Esophagus muscularis mucosa (tissue), 4 donors: ENCODE measurements around the gene UFSP1. TPM values are rescaled to one million over a fixed set of nuclear protein-coding genes. Genes with fewer than 3 reads are reported as not detected.

Source experiments
- DNase-seq: peaks from one replicate; pipeline ENCODE4 v3.0.0-alpha.2; 2017; ENCODE audit errors: extremely low spot score
- H3K27ac ChIP-seq, 4 donors: fragments of 200-600 bp; sonication (generic); replicated peaks in 1 of 4; 1 replicate in 3 of 4; 2 replicates in 1 of 4; pipeline ENCODE4 v1.5.1; 2016 to 2019; ENCODE audit warnings: mild to moderate bottlenecking in 1 of 4
- H3K27me3 ChIP-seq, 4 donors: fragments of 200-600 bp; sonication (generic); one replicate each; pipeline versions ENCODE4 v1.5.1 to v1.6.0; 2016 to 2019
- H3K36me3 ChIP-seq, 4 donors: fragments of 200-600 bp; sonication (generic); one replicate each; pipeline ENCODE4 v1.5.1; 2016 to 2019
- H3K4me1 ChIP-seq, 4 donors: fragments of 200-600 bp; sonication (generic); one replicate each; pipeline ENCODE4 v1.5.1; 2016 to 2019
- H3K4me3 ChIP-seq, 4 donors: fragments of 200-600 bp; sonication (generic); 1 replicate in 2 of 4; 2 replicates in 2 of 4; pipeline ENCODE4 v1.5.1; 2016 to 2019; ENCODE audit warnings: mild to moderate bottlenecking in 4 of 4, moderate library complexity in 1 of 4
- H3K9me3 ChIP-seq, 4 donors: fragments of 200-600 bp; sonication (generic); 1 replicate in 3 of 4; 2 replicates in 1 of 4; pipeline ENCODE4 v1.5.1; 2016 to 2019
- EP300 ChIP-seq: sonication (generic); formaldehyde crosslinking; IDR thresholded peaks from one replicate; pipeline ENCODE4 v1.6.1; 2017; ENCODE audit warnings: antibody characterized with exemption
- POLR2A ChIP-seq: fragments of 450-650 bp; IDR thresholded peaks from one replicate; pipeline ENCODE4 v1.6.1; 2017; ENCODE audit warnings: antibody characterized with exemption, moderate library complexity, mild to moderate bottlenecking, low read depth
- POLR2AphosphoS5 ChIP-seq, 2 donors: sonication (generic); formaldehyde crosslinking; IDR thresholded peaks; one replicate each; pipeline ENCODE4 v1.6.1; 2017; ENCODE audit warnings: antibody characterized with exemption in 2 of 2
- WGBS: methylation state at CpG from one replicate; pipeline ENCODE4 v1.1.5; 2018; 5-methylcytosine and 5-hydroxymethylcytosine counted together
- intact Hi-C: fragments of 100-400 bp; cut with DNase I; formaldehyde crosslinking; loops from one replicate; pipeline ENCODE4 v1.15.1; 2023
- small RNA-seq, 3 donors: library from RNA; depleted of rRNA; stranded (forward); fragments of <200 nt; gene quantifications; one replicate each; pipeline ENCODE3, GENCODE V24; 2016
- total RNA-seq, 4 donors: library from RNA; depleted of rRNA; stranded (reverse); fragments of >200 nt; gene quantifications; one replicate each; pipeline versions ENCODE4 v1.1.0 to v1.2.1, GENCODE V29; 2016
- TF ChIP-seq, protein P1 (sequence below), 3 experiments: fragments of 200-600 bp in 2 of 3; fragments of 450-650 bp in 1 of 3; sonication (generic) in 2 of 3; IDR thresholded peaks; one replicate each; pipeline ENCODE4 v1.5.1; 2017 to 2019; ENCODE audit warnings: antibody characterized with exemption in 3 of 3, mild to moderate bottlenecking in 2 of 3, moderate library complexity in 1 of 3

Gene UFSP1
- total RNA-seq, 4 donors from 2014 or later = 2.1 to 8.7 (median 5.7) TPM

DNA sequence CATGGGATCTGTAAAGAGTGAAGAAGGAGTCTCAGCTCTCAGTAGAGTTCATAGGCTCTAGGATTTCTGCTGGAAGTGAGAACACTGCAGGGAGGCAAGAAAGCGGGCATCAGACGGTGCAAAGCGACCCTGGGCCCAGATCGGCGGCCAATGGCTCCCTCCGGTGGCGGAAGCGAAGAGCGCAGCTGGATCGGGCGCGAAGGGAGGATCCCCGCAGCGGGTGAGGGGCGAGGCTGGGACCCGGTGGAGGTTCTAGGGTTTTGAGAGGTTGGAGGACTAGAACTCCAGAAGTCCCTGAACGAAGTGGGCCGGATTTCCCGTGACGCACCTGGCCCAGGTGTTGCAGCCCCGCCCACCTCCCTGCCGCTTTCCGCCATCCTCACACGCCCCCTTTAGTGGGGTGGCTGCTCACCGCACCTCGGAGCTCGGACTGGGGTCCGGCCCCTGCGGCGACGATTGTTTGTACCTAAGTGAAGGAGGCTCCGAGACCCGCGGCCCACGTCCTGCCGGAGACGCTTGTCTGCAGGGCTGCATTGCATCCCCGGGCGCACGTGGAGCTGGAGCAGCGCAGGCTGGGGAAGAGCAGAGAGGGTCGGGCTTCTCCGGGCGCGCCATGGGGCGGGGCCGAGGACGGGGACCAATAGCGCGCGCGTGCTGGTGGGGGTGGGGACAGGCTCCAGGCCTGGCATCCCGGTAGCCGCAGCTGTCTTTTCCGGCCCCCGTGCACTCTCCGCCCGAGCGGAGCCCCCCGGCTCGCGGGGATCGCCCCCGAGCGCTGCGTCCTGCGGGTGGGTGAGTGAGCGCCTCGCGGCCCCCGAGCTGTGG lies 37.3 kb downstream of the UFSP1 start, which contains the start of gene SLC12A9:
Gene SLC12A9 (plus strand): TSS at position 666 of the 825 bp plus-strand sequence. CDS start 1,485 bp downstream, outside the sequence.
- Histone ChIP-seq H3K36me3 (peaks cover 0 to 25% (median 6%) of the 10 kb centered on the region in 4 donors), H3K9me3 (no peaks in the 10 kb centered on the region), H3K4me1 (peaks cover 8 to 26% (median 25%) of the 10 kb centered on the region in 4 donors), H3K27me3 (no peaks in the 10 kb centered on the region), H3K27ac (peak within 1 kb of the TSS; percentile 76 to 89 (median 82)), H3K4me3 (peak within 1 kb of the TSS; percentile 75 to 84 (median 78))
- WGBS = 0% methylated on average over 9 of the region's 71 CpGs
- intact Hi-C loops = loop anchor here (1.0 to 10.0 kb wide), 3 partner anchors 53 to 247 kb away; partner anchors contain the start of genes PCOLCE and POP7
- TF ChIP-seq POLR2AphosphoS5 (IDR thresholded peaks at IDR 0.05) (peak; percentile 53 to 68), POLR2A (no peak)
- TF ChIP-seq, protein P1, sequence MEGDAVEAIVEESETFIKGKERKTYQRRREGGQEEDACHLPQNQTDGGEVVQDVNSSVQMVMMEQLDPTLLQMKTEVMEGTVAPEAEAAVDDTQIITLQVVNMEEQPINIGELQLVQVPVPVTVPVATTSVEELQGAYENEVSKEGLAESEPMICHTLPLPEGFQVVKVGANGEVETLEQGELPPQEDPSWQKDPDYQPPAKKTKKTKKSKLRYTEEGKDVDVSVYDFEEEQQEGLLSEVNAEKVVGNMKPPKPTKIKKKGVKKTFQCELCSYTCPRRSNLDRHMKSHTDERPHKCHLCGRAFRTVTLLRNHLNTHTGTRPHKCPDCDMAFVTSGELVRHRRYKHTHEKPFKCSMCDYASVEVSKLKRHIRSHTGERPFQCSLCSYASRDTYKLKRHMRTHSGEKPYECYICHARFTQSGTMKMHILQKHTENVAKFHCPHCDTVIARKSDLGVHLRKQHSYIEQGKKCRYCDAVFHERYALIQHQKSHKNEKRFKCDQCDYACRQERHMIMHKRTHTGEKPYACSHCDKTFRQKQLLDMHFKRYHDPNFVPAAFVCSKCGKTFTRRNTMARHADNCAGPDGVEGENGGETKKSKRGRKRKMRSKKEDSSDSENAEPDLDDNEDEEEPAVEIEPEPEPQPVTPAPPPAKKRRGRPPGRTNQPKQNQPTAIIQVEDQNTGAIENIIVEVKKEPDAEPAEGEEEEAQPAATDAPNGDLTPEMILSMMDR (IDR thresholded peaks at IDR 0.05) = peak; percentile 92 to 94 (median 93)
- DNase-seq = peak; percentile 96

DNA sequence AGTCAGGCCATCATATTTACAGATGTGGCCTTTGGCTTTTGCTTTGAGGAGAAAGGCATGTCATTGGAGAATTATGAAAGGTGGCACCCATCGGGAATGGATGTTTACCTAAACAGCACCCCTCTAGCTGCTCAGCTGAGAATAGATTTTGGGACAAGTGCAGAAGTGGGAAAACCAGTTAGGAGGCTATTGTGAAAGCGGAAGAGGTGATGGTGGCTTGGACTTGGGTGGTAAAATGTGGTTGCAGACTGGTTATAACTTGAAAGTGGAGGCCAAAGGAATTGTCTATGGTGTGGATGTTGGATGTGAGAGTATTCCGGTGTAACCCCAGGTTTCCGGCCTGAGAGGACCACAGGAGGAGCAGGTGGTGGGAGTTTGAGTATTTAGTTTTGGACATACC lies 42.2 kb downstream of the UFSP1 start:
- H3K27me3 ChIP-seq = no peaks in the 10 kb centered on the region
- H3K4me3 ChIP-seq = no peak overlapping the region
- WGBS = 98% methylated on average over 4 of the region's 4 CpGs
- H3K9me3 ChIP-seq = no peaks in the 10 kb centered on the region
- TF ChIP-seq, protein P1 (IDR thresholded peaks at IDR 0.05) = no peak
- TF ChIP-seq EP300 (no peak), POLR2AphosphoS5 (IDR thresholded peaks at IDR 0.05) (no peak), POLR2A (no peak)
- no peak for DNase-seq
- no peak overlapping the region for H3K27ac ChIP-seq
- H3K4me1 ChIP-seq = peaks cover 8 to 9% (median 8%) of the 10 kb centered on the region in 4 donors
- no peaks in the 10 kb centered on the region for H3K36me3 ChIP-seq
- intact Hi-C loops = no loop called here

DNA sequence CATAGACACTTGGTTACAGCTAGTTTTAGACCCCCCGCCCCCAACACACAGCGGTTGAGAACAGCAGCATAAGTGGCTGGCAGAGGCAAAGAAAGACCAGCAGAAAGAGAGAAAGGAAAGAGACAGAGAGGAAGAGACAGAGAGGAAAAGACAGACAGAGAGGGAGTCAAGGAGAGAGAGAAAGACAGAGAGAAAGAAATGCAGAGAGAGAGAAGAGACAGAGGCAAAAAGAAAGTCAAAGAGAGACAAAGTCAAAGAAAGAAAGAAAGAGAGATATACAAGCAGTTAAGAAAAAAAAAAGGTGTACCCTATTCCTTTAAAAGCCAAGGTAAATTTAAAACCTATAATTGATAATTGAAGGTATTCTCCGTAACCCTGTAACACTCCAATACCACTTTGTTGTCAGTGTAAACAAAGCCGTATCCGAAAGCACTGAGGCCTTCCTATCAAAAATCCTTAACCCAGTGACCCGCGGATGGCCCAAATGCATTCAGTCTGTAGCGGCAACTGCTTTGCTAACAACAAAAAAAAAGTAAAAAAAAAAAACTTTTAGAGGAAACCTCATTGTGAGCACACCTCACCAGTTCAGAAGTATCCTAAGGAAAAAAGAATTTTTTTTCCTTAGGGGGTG lies 48.9 kb downstream of the UFSP1 start:
- Histone ChIP-seq H3K4me1 (peaks cover 14 to 17% (median 15%) of the 10 kb centered on the region in 4 donors), H3K27ac (no peak overlapping the region), H3K4me3 (no peak overlapping the region), H3K9me3 (no peaks in the 10 kb centered on the region), H3K36me3 (no peaks in the 10 kb centered on the region), H3K27me3 (no peaks in the 10 kb centered on the region)
- 73% methylated on average over 8 of the region's 8 CpGs for WGBS
- intact Hi-C loops = no loop called here
- TF ChIP-seq POLR2AphosphoS5 (IDR thresholded peaks at IDR 0.05) = no peak
- no peak for TF ChIP-seq EP300
- TF ChIP-seq, protein P1 (IDR thresholded peaks at IDR 0.05) = no peak
- TF ChIP-seq POLR2A = no peak
- no peak for DNase-seq

DNA sequence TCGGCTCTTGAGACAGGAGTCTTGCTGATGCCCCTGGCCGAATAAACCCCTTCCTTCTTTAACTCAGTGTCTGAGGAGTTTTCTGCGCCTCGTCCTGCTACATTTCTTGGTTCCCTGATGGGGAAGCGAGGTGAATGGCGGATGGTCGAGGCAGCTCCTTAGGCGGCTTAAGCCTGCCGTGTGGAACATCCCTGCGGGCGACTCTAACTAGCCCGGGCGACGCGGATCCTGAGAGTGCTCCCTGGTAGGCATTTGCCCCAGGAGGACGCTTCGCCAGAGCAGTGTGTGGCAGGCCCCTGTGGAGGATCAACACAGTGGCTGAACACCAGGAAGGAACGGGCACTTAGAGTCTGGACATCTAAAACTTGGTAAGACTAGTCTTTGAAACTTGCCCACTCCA lies 50.2 kb downstream of the UFSP1 start:
- H3K9me3 ChIP-seq = no peaks in the 10 kb centered on the region
- intact Hi-C loops = no loop called here
- H3K27ac ChIP-seq = no peak overlapping the region
- no peak overlapping the region for H3K4me3 ChIP-seq
- H3K36me3 ChIP-seq = no peaks in the 10 kb centered on the region
- H3K4me1 ChIP-seq = peaks cover 14 to 17% (median 15%) of the 10 kb centered on the region in 4 donors
- no peak for TF ChIP-seq POLR2A
- TF ChIP-seq, protein P1 (IDR thresholded peaks at IDR 0.05) = no peak
- no peak for TF ChIP-seq POLR2AphosphoS5 (IDR thresholded peaks at IDR 0.05)
- TF ChIP-seq EP300 = no peak
- 94% methylated on average over 18 of the region's 18 CpGs for WGBS
- H3K27me3 ChIP-seq = no peaks in the 10 kb centered on the region
- DNase-seq = no peak

Small RNA genes lying within 50 kb of the gene (small RNA-seq; reads per million reads assigned to genes)
- 0 reads per million in 3 donors for gene RN7SL549P
- gene RPS29P15 = 0 reads per million in 3 donors

Other genes with a start within 250 kb of the UFSP1 start
- under 1 TPM in 2 of 4 donors, not detected in 2; 0.17 to 0.32 TPM for gene TFR2, start 248.2 kb downstream of the UFSP1 start, total RNA-seq
- gene ACTL6B, start 233.3 kb downstream of the UFSP1 start, total RNA-seq = not detected
- 100 to 1,000 TPM; 150 to 229 (median 218) TPM for gene GNB2, start 216.0 kb downstream of the UFSP1 start, total RNA-seq
- gene GIGYF1, start 195.5 kb downstream of the UFSP1 start, total RNA-seq = 10 to 100 TPM; 19.5 to 33.5 (median 30.9) TPM
- gene POP7, start 183.6 kb downstream of the UFSP1 start, total RNA-seq = 10 to 100 TPM; 27.0 to 51.3 (median 43.7) TPM
- gene EPO, start 169.2 kb downstream of the UFSP1 start, total RNA-seq = not detected
- not detected for gene ZAN, start 156.1 kb downstream of the UFSP1 start, total RNA-seq
- 10 to 100 TPM; 26.2 to 92.4 (median 59.0) TPM for gene EPHB4, start 62.2 kb downstream of the UFSP1 start, total RNA-seq
- 10 to 100 TPM; 15.0 to 26.0 (median 19.9) TPM for gene SLC12A9, start 37.0 kb downstream of the UFSP1 start, total RNA-seq
- 10 to 100 TPM; 60.2 to 89.9 (median 81.2) TPM for gene TRIP6, start 22.3 kb downstream of the UFSP1 start, total RNA-seq
- 10 to 100 TPM; 47.2 to 69.6 (median 61.7) TPM for gene SRRT, start 14.6 kb downstream of the UFSP1 start, total RNA-seq
- gene ACHE, start 6.2 kb upstream of the UFSP1 start, total RNA-seq = 1 to 10 TPM; 2.5 to 4.6 (median 3.5) TPM
- gene MUC3A, start 59.8 kb upstream of the UFSP1 start, total RNA-seq = under 1 TPM in 2 of 4 donors, not detected in 2; under 0.01 to 0.23 TPM
- 1 to 10 TPM in 2 of 4 donors, not detected in 2; 1.1 to 2.5 TPM for gene MUC12, start 79.8 kb upstream of the UFSP1 start, total RNA-seq
- under 1 TPM in 1 of 4 donors, not detected in 3; 0.06 TPM for gene MUC17, start 130.4 kb upstream of the UFSP1 start, total RNA-seq
- gene TRIM56, start 195.8 kb upstream of the UFSP1 start, total RNA-seq = 10 to 100 TPM; 16.2 to 25.1 (median 22.9) TPM
- gene SERPINE1, start 237.4 kb upstream of the UFSP1 start, total RNA-seq = 10 to 100 TPM in 2 of 4 donors, 1 to 10 TPM in 2; 9.4 to 54.2 (median 18.2) TPM